Brain pericyte (primary cell): ENCODE results near the gene MIER2.
A peak's percentile ranks its signal among the peaks of the same experiment; 100 is the strongest.

Source experiments
- DNase-seq: peaks from one replicate; pipeline ENCODE4 v3.0.0-alpha.2; 2012; ENCODE audit warnings: low read depth, low spot score

Gene MIER2

GRCh38 chr19:378706-379105 lies 34.1 kb upstream of the MIER2 start:
- no peak for DNase-seq

GRCh38 chr19:377801-378581 lies 33.4 kb upstream of the MIER2 start:
- no peak for DNase-seq

- DNase-seq: no peak
Observed at GRCh38 chr19:376111-376470, 31.5 kb upstream of the MIER2 start.

- DNase-seq: no peak
Observed at GRCh38 chr19:375395-376110, 31.0 kb upstream of the MIER2 start.

GRCh38 chr19:374886-375235 lies 30.3 kb upstream of the MIER2 start:
- DNase-seq: no peak

- no peak for DNase-seq
Observed at GRCh38 chr19:374183-374885, 29.7 kb upstream of the MIER2 start.

GRCh38 chr19:373391-374182 lies 29.0 kb upstream of the MIER2 start:
- DNase-seq: no peak

- DNase-seq: peak; percentile 34
Observed at GRCh38 chr19:372306-372890, 27.8 kb upstream of the MIER2 start.

GRCh38 chr19:371501-372168 lies 27.0 kb upstream of the MIER2 start:
- DNase-seq: no peak

DNA sequence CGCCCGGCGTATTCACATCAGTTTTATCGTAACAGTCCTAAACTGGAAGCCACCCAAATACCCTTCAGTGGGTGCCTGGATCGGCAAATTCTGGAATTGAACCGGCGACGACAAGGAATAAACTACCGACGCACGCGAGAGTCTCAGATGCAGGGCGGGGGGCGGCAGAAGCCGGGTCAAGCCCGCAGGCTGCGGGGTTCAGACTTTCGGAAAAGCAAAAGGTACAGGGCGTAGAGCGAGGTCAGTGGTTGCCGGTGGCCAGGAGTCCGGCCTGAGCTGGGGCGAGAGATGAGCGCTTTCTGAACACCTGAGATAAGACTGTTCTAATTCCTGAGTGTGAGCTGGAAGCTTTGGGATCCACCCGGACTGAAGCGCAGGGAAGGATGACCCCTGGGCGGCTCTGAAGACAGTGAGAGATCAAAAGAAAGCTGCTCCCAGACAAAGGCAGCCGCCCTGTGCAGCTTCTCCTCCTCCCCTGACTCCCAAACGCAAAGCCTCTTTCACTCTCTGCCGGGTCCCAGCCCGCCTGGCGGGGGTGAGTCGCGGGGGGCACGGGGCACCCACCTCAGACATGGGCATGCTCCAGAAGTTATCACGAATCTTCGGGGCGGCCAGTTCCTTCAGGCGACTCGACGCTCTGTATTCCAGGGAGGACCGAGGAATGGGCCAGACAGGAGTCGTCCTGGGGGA lies 26.2 kb upstream of the MIER2 start:
- no peak for DNase-seq

DNA sequence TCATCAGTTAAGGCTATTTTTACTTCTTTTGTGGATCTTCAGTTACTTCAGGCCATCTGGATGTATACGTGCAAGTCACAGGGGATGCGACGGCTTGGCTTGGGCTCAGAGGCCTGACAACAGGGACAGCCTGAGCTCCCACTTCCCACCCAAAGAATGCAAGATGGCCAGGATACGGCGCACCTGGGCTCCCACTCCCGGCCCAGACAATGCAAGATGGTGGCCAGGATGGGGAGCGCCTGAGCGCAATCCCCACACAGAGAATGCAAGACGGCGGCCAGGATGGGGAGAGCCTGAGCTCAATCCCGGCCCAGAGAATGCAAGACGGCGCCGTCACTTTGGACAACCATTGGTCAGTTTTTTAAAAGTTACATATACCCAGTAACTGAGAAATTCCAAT lies 25.3 kb upstream of the MIER2 start:
- DNase-seq: no peak

GRCh38 chr19:369256-369655 lies 24.7 kb upstream of the MIER2 start:
- DNase-seq: no peak

- no peak for DNase-seq
Observed at GRCh38 chr19:368630-369024, 24.0 kb upstream of the MIER2 start.

- DNase-seq: no peak
Observed at GRCh38 chr19:367963-368629, 23.5 kb upstream of the MIER2 start.

GRCh38 chr19:367561-367960 lies 23.0 kb upstream of the MIER2 start:
- no peak for DNase-seq

DNA sequence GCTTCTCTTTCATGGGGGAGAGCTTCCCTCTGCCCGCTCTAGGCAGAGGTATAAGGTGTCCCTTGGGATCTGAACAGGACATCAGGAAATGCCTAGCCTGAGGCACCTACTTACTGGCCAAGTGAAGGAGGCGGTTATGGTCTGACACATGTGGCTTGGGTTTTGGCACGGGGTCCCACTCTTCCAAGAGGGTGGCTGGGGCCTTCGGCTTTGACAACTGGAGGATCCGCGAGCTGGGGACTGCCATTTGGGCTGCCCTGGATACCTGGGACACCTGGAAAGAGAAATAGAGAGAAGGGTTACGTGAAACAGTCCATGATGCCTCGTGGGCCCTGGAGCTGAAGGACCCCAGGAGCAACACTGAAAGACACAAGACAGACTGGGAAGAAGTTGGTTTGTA lies 22.4 kb upstream of the MIER2 start:
- no peak for DNase-seq

DNA sequence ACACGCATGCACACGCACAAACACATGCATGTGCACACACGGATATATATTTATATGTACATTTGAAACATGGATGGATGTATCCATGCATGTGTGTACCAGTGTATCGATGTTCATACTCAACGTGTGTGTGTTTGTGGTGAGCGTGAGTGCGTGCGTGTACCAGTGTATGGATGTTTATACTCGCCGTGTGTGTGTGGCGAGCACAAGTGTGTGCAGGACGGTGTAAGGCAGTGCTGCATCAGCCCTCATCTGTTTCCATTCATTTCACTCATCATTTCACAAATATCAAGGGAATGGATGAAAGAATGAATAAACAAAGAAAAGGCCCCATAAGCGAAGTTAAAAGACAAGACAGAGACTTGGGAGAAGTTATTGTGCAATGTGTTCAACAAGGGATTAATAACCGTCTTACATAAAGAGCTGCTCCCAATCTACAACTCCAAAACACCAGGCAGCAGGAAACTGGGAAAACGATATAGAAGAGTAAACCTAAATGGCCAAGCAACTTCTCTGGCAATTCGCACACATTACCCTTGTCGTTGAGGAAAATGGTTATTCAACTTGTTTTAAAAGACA lies 21.7 kb upstream of the MIER2 start:
- no peak for DNase-seq

DNA sequence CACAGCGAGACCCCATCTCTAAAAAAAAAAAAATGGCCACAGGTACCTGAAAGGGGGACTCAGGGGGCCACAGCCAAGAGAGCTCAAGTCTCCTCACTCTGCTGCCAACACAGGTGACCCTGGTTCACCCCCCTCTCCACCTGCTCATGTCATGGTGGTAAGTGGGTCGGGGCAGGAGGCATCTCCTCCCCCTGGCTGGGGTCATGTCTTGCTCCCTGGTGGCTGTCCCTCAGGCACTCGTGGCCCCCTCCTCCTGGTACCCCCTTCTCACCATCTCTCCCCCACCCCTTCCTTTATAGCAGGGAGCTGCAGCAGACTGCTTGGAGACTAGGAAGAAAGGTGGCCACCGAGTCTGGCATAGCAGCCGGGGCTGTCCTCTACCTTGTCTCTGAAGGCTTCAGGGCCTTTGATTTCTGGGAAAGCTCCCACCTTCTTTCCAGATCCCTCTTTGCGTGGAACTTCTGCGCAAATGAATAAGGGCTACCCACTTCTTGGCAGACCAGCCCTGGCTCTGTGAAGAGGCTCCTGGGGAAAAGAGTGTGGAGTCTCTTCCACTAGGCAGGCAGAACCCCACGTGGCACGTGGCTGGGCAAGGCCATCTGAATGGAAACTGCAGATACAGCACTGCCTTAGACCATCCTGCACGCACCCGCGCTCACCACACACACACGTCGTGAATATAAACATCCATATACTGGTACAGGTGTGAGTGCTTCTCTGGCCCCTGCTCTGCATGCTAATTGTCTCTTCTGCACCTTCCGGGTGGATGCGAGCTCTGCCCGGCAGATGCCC lies 20.1 kb upstream of the MIER2 start:
- no peak for DNase-seq

DNA sequence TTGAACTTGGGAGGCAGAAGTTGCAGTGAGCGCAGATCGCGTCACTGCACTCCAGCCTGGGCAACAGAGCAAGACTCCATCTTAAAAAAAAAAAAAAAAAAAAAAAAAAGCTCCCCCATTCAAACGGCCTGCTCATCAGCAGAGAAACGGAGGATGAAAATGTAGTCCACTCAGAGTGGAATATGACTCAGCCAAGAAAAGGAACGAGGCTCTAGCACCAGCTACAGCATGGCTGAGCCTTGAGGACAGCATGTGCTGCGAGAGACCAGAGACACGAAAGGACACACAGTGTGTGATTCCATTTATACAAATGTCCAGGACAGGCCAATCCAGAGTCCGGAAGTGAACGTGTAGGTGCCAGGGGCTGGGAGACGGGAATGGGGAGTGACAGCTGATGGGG lies 18.1 kb upstream of the MIER2 start:
- no peak for DNase-seq
